Measurements from ENCODE around the gene PIK3AP1. TPM values are rescaled to one million over a fixed set of nuclear protein-coding genes. Genes with fewer than 3 reads are reported as not detected.
A peak's percentile ranks its signal among the peaks of the same experiment; 100 is the strongest.

PIK3AP1 gene
- polyA plus RNA-seq, 2 of the 4 experiments (the other 2 are of a cell fraction) = 1.6 to 3.2 TPM

- TF ChIP-seq ZC3H11A (IDR thresholded peaks at IDR 0.05) (no peak), GATA3 (IDR thresholded peaks at IDR 0.05; ENCODE audit: borderline replicate concordance) (no peak), RAD21 (conservative IDR thresholded peaks at IDR 0.05 in 1 of 2, IDR thresholded peaks at IDR 0.05 in 1 of 2) (peak; percentile 37 to 39; a peak in 3 of 5 replicates), ZNF302 (CRISPR knock-in tag; IDR thresholded peaks at IDR 0.05) (no peak), KDM5A (IDR thresholded peaks at IDR 0.05) (no peak)
These were observed 378 bp downstream of the PIK3AP1 start (continued) for GRCh38 chr10:96719850-96720421.

- Histone ChIP-seq H3K27ac (no peak overlapping the region), H3K4me3 (no peak overlapping the region), H3K4me2 (no peak overlapping the region), H3K4me1 (no peaks in the 10 kb centered on the region), H3K9me3 (no peaks in the 10 kb centered on the region)
- DNase-seq (ENCODE audit: low read depth in 1 of 2, low spot score in 1 of 2) (no peak), ATAC-seq (no peak), FAIRE-seq (no peak)
- WGBS (ENCODE audit: missing lambda C conversion rate) = 100% methylated on average over 1 of the region's 1 CpG
- ChIA-PET POLR2A (no interaction called here), CTCF (no interaction called here)
- TF ChIP-seq JUNB (IDR thresholded peaks at IDR 0.05) (no peak), ZSCAN20 (CRISPR knock-in tag; IDR thresholded peaks at IDR 0.05) (no peak)
These were observed 1.1 kb downstream of the PIK3AP1 start for GRCh38 chr10:96719200-96719599.

GRCh38 chr10:96718304-96718990 is 1.9 kb downstream of the PIK3AP1 start:
- no peaks in the 10 kb centered on the region for H3K9me3 ChIP-seq
- POLR2A ChIA-PET = no interaction called here
- CTCF ChIA-PET = interaction anchor here (2.9 kb wide), 1 partner anchor 78 kb away, joined by 19 read pairs; no protein-coding TSS in a partner anchor
- no peak for FAIRE-seq
- no peak overlapping the region for H3K4me3 ChIP-seq
- no peak overlapping the region for H3K27ac ChIP-seq
- WGBS (ENCODE audit: missing lambda C conversion rate) = 82% methylated on average over 12 of the region's 12 CpGs
- TF ChIP-seq REST (IDR thresholded peaks at IDR 0.05) = no peak
- TF ChIP-seq RAD21 (conservative IDR thresholded peaks at IDR 0.05 in 1 of 2, IDR thresholded peaks at IDR 0.05 in 1 of 2) = no peak
- no peak for TF ChIP-seq TFCP2L1 (CRISPR knock-in tag; IDR thresholded peaks at IDR 0.05)
- TF ChIP-seq ESRRA (IDR thresholded peaks at IDR 0.05; ENCODE audit: borderline replicate concordance, low read length) = no peak
- TF ChIP-seq ZNF302 (CRISPR knock-in tag; IDR thresholded peaks at IDR 0.05) = no peak
- no peak for TF ChIP-seq BCL3 (IDR thresholded peaks at IDR 0.05)
- TF ChIP-seq HOXA7 (CRISPR knock-in tag; IDR thresholded peaks at IDR 0.05) = no peak
- no peak for TF ChIP-seq RARB (CRISPR knock-in tag; IDR thresholded peaks at IDR 0.05)
- no peak for TF ChIP-seq SMC3 (IDR thresholded peaks at IDR 0.05)
- TF ChIP-seq HEYL (CRISPR knock-in tag; IDR thresholded peaks at IDR 0.05) = no peak
- no peak for TF ChIP-seq HOXB5 (CRISPR knock-in tag; IDR thresholded peaks at IDR 0.05)
- TF ChIP-seq SREBF2 (IDR thresholded peaks at IDR 0.05) = no peak
- TF ChIP-seq MAX (IDR thresholded peaks at IDR 0.05) = no peak
- H3K4me1 ChIP-seq = no peaks in the 10 kb centered on the region
- ATAC-seq = no peak
- DNase-seq (ENCODE audit: low read depth in 1 of 2, low spot score in 1 of 2) = no peak
- H3K4me2 ChIP-seq = no peak overlapping the region
